ENCODE results near the gene POLE.
"Not testable (repeated sequence)": the region's sequence is repeated elsewhere in the genome, so short reads cannot be mapped to it uniquely, and the experiment has no call there.

Gene POLE

GRCh38 chr12:132614861-132615578 lies 72.1 kb downstream of the POLE start:
- DNase-seq (ENCODE audit: low read depth in 2 of 2): peak; percentile 69 to 73

DNA sequence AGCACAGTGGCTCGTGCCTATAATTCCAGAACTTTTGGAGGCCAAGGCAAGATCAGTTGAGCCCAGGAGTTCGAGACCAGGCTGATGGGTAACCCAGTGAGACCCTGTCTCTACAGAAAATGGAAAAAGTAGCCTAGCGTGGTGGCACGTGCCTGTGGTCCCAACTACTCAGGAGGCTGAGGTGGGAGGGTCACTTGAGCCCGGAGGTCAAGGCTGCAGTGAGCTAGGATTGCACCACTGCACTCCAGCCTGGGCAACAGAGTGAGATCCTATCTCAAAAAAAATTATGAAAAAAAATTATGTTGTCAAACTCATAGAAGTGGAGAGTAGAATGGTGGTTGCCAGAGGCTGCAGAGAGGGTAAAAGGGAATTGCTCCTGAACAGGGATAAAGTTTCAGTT lies 73.1 kb downstream of the POLE start:
- no peak for DNase-seq (ENCODE audit: low read depth in 2 of 2)

GRCh38 chr12:132611620-132612019 lies 75.5 kb downstream of the POLE start:
- DNase-seq (ENCODE audit: low read depth in 2 of 2): no peak

GRCh38 chr12:132610866-132611602 lies 76.1 kb downstream of the POLE start:
- DNase-seq (ENCODE audit: low read depth in 2 of 2): no peak

- DNase-seq (ENCODE audit: low read depth in 2 of 2): no peak
Measured at GRCh38 chr12:132610051-132610759, 76.9 kb downstream of the POLE start, which contains the start of gene LRCOL1. Gene LRCOL1 (minus strand): TSS chr12:132610582. CDS start chr12:132606251, 4,331 bp downstream.

- no peak for DNase-seq (ENCODE audit: low read depth in 2 of 2)
Measured at GRCh38 chr12:132608231-132609171, 78.6 kb downstream of the POLE start.

- DNase-seq (ENCODE audit: low read depth in 2 of 2): no peak
Measured at GRCh38 chr12:132606927-132607326, 80.2 kb downstream of the POLE start.

- DNase-seq (ENCODE audit: low read depth in 2 of 2): no peak
Measured at GRCh38 chr12:132606466-132606865, 80.7 kb downstream of the POLE start.

- no peak for DNase-seq (ENCODE audit: low read depth in 2 of 2)
Measured at GRCh38 chr12:132605892-132606291, 81.2 kb downstream of the POLE start.

DNA sequence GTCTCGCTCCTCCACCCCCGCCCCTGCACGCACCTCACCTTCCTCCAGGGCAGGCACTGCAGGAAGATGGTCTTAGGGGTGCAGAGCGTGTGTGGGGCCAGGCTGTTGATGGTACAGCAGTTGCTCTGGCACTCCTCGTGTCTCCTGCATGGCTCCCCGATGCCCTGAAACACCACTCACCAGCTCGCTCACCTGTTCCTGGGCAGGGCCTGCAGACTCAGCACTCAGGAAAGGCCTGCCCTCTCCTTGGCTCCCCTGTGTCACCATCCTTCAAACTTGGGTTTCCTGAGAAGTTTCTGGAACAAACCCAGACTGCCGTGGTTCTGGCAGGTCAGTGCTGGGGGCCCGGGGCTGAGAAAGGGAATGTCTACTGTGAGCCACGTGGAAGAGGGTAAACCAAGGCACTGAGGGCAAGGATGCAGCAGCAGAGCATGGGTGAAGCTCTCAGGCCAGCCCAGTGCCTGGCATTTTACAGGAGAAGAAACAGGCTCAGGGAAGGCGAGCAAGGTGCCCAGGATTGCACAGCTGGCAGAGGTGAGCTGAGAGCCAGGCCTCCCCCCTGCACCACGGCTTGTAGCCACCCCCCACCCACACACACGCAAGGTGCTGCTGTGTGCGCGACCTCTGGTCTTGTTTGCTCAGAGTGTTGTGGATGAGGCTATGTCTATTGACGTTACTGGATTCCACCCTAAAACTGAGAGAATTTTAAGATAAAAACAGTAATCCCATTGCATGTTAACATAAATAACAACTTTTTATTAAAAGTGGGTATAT lies 82.3 kb downstream of the POLE start:
- DNase-seq (ENCODE audit: low read depth in 2 of 2): no peak

GRCh38 chr12:132604151-132604618 lies 83.0 kb downstream of the POLE start:
- no peak for DNase-seq (ENCODE audit: low read depth in 2 of 2)

GRCh38 chr12:132603240-132604150 lies 83.6 kb downstream of the POLE start:
- DNase-seq (ENCODE audit: low read depth in 2 of 2): no peak

DNA sequence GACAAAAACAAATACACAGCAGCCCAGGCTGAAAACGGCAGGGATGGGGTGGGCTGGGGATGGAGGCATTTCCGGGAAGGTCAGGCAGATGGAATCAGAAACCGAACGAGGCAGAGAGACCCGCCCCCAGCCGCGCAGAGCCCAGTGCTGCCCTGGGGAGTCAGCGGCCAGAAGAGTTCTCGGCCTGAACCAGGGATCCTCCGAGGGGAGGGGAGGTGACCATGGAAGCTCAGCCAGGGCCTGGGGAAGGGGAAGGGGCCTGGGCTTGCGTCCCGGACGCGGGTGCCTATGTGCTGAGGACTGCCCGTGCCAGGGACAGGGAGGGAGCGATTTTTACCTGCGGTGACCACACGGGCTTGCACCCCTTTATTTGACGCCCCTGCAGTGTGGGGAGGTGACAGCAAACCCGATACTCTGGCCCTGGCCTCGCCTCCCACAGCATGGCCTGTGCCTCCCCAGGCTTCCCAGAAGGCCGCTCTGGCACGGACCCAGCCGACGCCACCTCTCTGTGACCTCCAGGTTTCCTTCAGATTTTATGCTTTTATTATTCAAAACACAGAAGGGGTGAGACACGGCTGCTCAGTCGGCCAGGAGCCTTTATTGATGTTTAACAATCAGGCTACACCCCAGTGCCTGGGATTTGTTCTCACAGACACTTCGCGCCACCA lies 84.4 kb downstream of the POLE start:
- DNase-seq (ENCODE audit: low read depth in 2 of 2): no peak

DNA sequence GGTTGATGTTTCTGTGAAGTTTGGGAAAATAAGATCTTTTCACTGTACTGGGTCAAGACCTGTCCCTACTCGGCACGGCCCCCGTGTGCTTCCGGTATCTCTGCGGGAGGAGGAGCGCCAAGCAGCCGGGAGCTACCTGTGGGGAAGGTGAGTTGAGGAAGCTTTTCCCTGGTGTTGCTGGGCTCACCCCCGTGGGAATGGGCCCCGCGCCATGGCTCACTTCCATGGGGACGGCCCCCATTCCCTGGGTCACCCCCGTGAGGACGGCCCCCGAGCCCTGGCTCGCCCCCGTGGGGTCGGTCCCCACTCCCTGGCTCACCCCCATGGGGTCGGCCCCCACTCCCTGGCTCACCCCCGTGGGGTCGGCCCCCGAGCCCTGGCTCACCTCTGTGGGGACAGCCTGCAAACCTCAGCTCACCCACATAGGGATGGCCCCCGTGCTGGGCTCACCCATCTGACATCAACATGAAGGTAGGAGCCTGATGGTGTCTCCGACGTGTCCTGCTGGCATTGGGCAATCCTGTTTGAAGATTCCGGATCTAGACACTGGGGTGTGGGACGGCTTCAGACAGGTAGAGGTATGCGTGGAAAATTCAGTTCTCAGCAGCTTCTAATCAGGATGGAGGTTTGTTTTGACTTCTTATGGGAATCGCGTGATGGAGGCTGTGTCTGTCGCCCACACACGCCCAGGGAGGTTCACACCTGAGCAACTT lies 85.8 kb downstream of the POLE start:
- no peak for DNase-seq (ENCODE audit: low read depth in 2 of 2)

GRCh38 chr12:132600048-132601032 lies 86.8 kb downstream of the POLE start:
- no peak for DNase-seq (ENCODE audit: low read depth in 2 of 2)

- DNase-seq (ENCODE audit: low read depth in 2 of 2): not testable (repeated sequence)
Measured at GRCh38 chr12:132599502-132599901, 87.6 kb downstream of the POLE start.

Measured in activated CD4-positive, alpha-beta T cell treated with anti-CD3 and anti-CD28 coated beads for 24 hours (primary cell).